H9 (cell line): ENCODE measurements around the gene PHACTR4. TPM values are rescaled to one million over a fixed set of nuclear protein-coding genes. Genes with fewer than 3 reads are reported as not detected.

ENCODE experiments used
- DNase-seq: peaks from one replicate; pipeline ENCODE4 v3.0.0-alpha.2; 2017
- H2AFZ ChIP-seq: one replicate; pipeline ENCODE4 v1.6.1; 2013; ENCODE audit warnings: mild to moderate bottlenecking, low read length, control low read depth, moderate library complexity
- H2AK5ac ChIP-seq: 2 replicates; pipeline ENCODE4 v1.6.1; 2013; ENCODE audit warnings: low read length, control low read depth, mixed read lengths; ENCODE audit not compliant: insufficient read length
- H2BK120ac ChIP-seq: one replicate; pipeline ENCODE4 v1.6.1; 2013; ENCODE audit warnings: low read depth, mild to moderate bottlenecking, low read length, control low read depth, inconsistent platforms; ENCODE audit not compliant: poor library complexity, severe bottlenecking
- H2BK12ac ChIP-seq: 2 replicates; pipeline ENCODE4 v1.6.1; 2013; ENCODE audit warnings: low read length, control low read depth, mixed read lengths, low read depth; ENCODE audit not compliant: insufficient read length
- H2BK15ac ChIP-seq: 2 replicates; pipeline ENCODE4 v1.6.1; 2013; ENCODE audit warnings: low read depth, low read length, control low read depth
- H2BK20ac ChIP-seq: one replicate; pipeline ENCODE4 v1.6.1; 2013; ENCODE audit warnings: low read depth, mild to moderate bottlenecking, low read length, control low read depth, inconsistent platforms; ENCODE audit not compliant: poor library complexity, severe bottlenecking
- H2BK5ac ChIP-seq: 2 replicates; pipeline ENCODE4 v1.6.1; 2013; ENCODE audit warnings: low read length, control low read depth, mixed read lengths; ENCODE audit not compliant: insufficient read length
- H3K14ac ChIP-seq: 2 replicates; pipeline ENCODE4 v1.6.1; 2013; ENCODE audit warnings: low read length, control low read depth; ENCODE audit not compliant: insufficient read depth
- H3K18ac ChIP-seq: 2 replicates; pipeline ENCODE4 v1.6.1; 2013; ENCODE audit warnings: low read depth, mild to moderate bottlenecking, mixed read lengths, low read length, control low read depth; ENCODE audit not compliant: insufficient read length
- H3K23ac ChIP-seq: 2 replicates; pipeline ENCODE4 v1.6.1; 2013; ENCODE audit warnings: low read length, control low read depth, mixed read lengths, low read depth; ENCODE audit not compliant: insufficient read length
- H3K23me2 ChIP-seq: 2 replicates; pipeline ENCODE4 v1.6.1; 2013; ENCODE audit warnings: low read depth, mild to moderate bottlenecking, mixed read lengths, low read length, control low read depth; ENCODE audit not compliant: insufficient read length, poor library complexity, severe bottlenecking
- H3K27ac ChIP-seq: 2 replicates; pipeline ENCODE4 v1.5.1; 2013; ENCODE audit warnings: low read length, control low read depth, mixed read lengths, low read depth; ENCODE audit not compliant: insufficient read length
- H3K27me3 ChIP-seq: 2 replicates; pipeline ENCODE4 v1.6.1; 2013; ENCODE audit warnings: low read length, control low read depth, inconsistent platforms; ENCODE audit not compliant: insufficient read depth
- H3K4ac ChIP-seq: 2 replicates; pipeline ENCODE4 v1.6.1; 2013; ENCODE audit warnings: low read depth, mild to moderate bottlenecking, control low read depth, inconsistent platforms, low read length, moderate library complexity
- H3K4me1 ChIP-seq: 2 replicates; pipeline ENCODE4 v1.6.1; 2013; ENCODE audit warnings: low read length, control low read depth, inconsistent platforms; ENCODE audit not compliant: insufficient read depth
- H3K4me2 ChIP-seq: 2 replicates; pipeline ENCODE4 v1.6.1; 2013; ENCODE audit warnings: low read length, control low read depth, mixed read lengths; ENCODE audit not compliant: insufficient read length, insufficient read depth
- H3K56ac ChIP-seq: 2 replicates; pipeline ENCODE4 v1.6.1; 2013; ENCODE audit warnings: low read depth, mild to moderate bottlenecking, mixed read lengths, low read length, control low read depth; ENCODE audit not compliant: insufficient read length
- H3K79me1 ChIP-seq: 2 replicates; pipeline ENCODE4 v1.6.1; 2013; ENCODE audit warnings: low read depth, mild to moderate bottlenecking, moderate library complexity, low read length, control low read depth, inconsistent platforms; ENCODE audit not compliant: insufficient read depth, poor library complexity, severe bottlenecking
- H3K79me2 ChIP-seq: 2 replicates; pipeline ENCODE4 v1.6.1; 2013; ENCODE audit warnings: low read length, control low read depth, inconsistent platforms; ENCODE audit not compliant: insufficient read depth
- H3K9ac ChIP-seq: 2 replicates; pipeline ENCODE4 v1.6.1; 2013; ENCODE audit warnings: low read length, control low read depth, mixed read lengths; ENCODE audit not compliant: insufficient read length; ENCODE audit errors: extremely low read depth
- H3K9me3 ChIP-seq: one replicate; pipeline ENCODE4 v1.6.1; 2013; ENCODE audit warnings: low read depth, low read length, inconsistent platforms; ENCODE audit not compliant: control insufficient read depth
- H3T11ph ChIP-seq: one replicate; pipeline ENCODE4 v1.6.1; 2013; ENCODE audit warnings: mild to moderate bottlenecking, low read length, control low read depth, inconsistent platforms
- H4K20me1 ChIP-seq: one replicate; pipeline ENCODE4 v1.6.1; 2013; ENCODE audit not compliant: control insufficient read depth, insufficient read length, insufficient read depth
- H4K5ac ChIP-seq: 2 replicates; pipeline ENCODE4 v1.6.1; 2013; ENCODE audit warnings: low read depth, mild to moderate bottlenecking, mixed read lengths, low read length, control low read depth; ENCODE audit not compliant: insufficient read length
- H4K8ac ChIP-seq: replicated peaks from 2 replicates; pipeline ENCODE4 v1.6.1; 2013; ENCODE audit warnings: low read length, control low read depth, mixed read lengths, low read depth; ENCODE audit not compliant: insufficient read length
- H4K91ac ChIP-seq: 2 replicates; pipeline ENCODE4 v1.6.1; 2013; ENCODE audit warnings: low read depth, mild to moderate bottlenecking, moderate library complexity, mixed read lengths, low read length, control low read depth; ENCODE audit not compliant: insufficient read length
- H3K27ac Mint-ChIP-seq, 3 experiments: 2 replicates in 2 of 3; 3 replicates in 1 of 3; pipeline ENCODE4 v1.8.0; 2020 to 2021; ENCODE audit warnings: mixed read lengths in 3 of 3, mild to moderate bottlenecking in 1 of 3, moderate library complexity in 1 of 3
- H3K27me3 Mint-ChIP-seq: 2 replicates; pipeline ENCODE4 v1.8.0; 2021; ENCODE audit warnings: low read depth, mild to moderate bottlenecking, moderate library complexity, mixed read lengths
- H3K36me3 Mint-ChIP-seq, 3 experiments: 2 replicates in 2 of 3; 3 replicates in 1 of 3; pipeline ENCODE4 v1.8.0; 2020 to 2021; ENCODE audit warnings: low read depth in 3 of 3, mixed read lengths in 3 of 3; ENCODE audit not compliant: insufficient read depth in 1 of 3
- H3K4me1 Mint-ChIP-seq, 2 experiments: 2 replicates each; pipeline ENCODE4 v1.8.0; 2020; ENCODE audit warnings: mixed read lengths in 2 of 2
- H3K4me3 Mint-ChIP-seq, 2 experiments: 2 replicates in 1 of 2; 3 replicates in 1 of 2; pipeline ENCODE4 v1.8.0; 2020 to 2021; ENCODE audit warnings: mild to moderate bottlenecking in 2 of 2, mixed read lengths in 2 of 2, moderate library complexity in 1 of 2
- H3K9me3 Mint-ChIP-seq, 2 experiments: 2 replicates in 1 of 2; 3 replicates in 1 of 2; pipeline ENCODE4 v1.8.0; 2020; ENCODE audit warnings: mild to moderate bottlenecking in 2 of 2, mixed read lengths in 2 of 2, moderate library complexity in 1 of 2
- WGBS: extraction: QIAGEN DNeasy Blood & Tissue Kit; methylation state at CpG from one replicate; pipeline ENCODE4 v1.1.7; 2013; ENCODE audit warnings: missing lambda C conversion rate, low lambda C conversion rate, mixed read lengths; ENCODE audit not compliant: insufficient read length; ENCODE audit errors: extremely low coverage; 5-methylcytosine and 5-hydroxymethylcytosine counted together
- total RNA-seq: library from RNA; stranded (reverse); gene quantifications from 2 replicates; pipeline ENCODE4 v1.2.1, GENCODE V29; 2021
- TF ChIP-seq, protein P1 (sequence below): fragments of 200-600 bp; sonication (generic); conservative IDR thresholded peaks from 3 replicates; pipeline ENCODE4 v1.8.0; 2021; ENCODE audit warnings: antibody characterized with exemption, mild to moderate bottlenecking

Gene PHACTR4
- total RNA-seq, 1 experiment from 2014 or later: 54.0 TPM

DNA sequence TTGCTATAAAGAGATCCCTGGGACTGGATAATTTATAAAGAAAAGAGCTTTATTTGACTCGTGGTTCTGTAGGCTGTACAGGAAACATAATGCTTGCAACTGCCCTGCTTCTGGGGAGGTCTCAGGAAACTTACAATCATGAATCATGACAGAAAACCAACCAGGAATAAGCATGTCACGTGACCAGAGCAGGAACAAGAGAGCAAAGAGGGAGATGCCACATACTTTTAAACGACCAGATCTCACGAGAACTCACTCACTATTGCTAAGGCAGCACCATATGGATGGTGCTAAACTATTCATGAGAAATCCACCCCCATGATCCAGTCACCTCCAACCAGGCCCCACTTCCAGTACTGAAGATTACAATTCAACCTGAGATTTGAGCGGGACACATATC lies 86.5 kb downstream of the PHACTR4 start:
- WGBS: no CpG with 5 or more reads among the region's 5 CpGs
- Histone ChIP-seq H3K4me2 (no peak overlapping the region), H2BK5ac (no peak overlapping the region), H3K9ac (no peak overlapping the region), H3K27me3 (no peaks in the 10 kb centered on the region), H3K4ac (no peak overlapping the region), H3K9me3 (no peaks in the 10 kb centered on the region), H3K79me2 (no peaks in the 10 kb centered on the region), H4K8ac (no peak overlapping the region), H2AFZ (no peak overlapping the region), H4K20me1 (no peaks in the 10 kb centered on the region), H3K18ac (no peak overlapping the region), H2AK5ac (no peak overlapping the region), H4K5ac (no peak overlapping the region), H3K27ac (no peak overlapping the region), H2BK15ac (no peak overlapping the region), H3K56ac (no peak overlapping the region), H3K23ac (no peak overlapping the region), H3K14ac (no peak overlapping the region), H3K23me2 (no peaks in the 10 kb centered on the region), H2BK12ac (no peak overlapping the region), H2BK120ac (no peak overlapping the region), H4K91ac (no peak overlapping the region), H3K4me1 (no peaks in the 10 kb centered on the region), H3T11ph (no peak overlapping the region), H3K79me1 (no peaks in the 10 kb centered on the region), H2BK20ac (no peak overlapping the region)
- DNase-seq: no peak
- Mint-ChIP-seq H3K27ac (peak overlapping the region in 2 of 3 experiments; percentile 41 to 63; a peak in 3 of 7 replicates), H3K4me3 (no peak overlapping the region), H3K36me3 (peaks cover 2 to 28% (median 23%) of the 10 kb centered on the region in 3 experiments; a peak in 6 of 7 replicates), H3K27me3 (no peaks in the 10 kb centered on the region), H3K4me1 (peaks cover 4 to 7% of the 10 kb centered on the region in 2 experiments), H3K9me3 (no peaks in the 10 kb centered on the region)
- TF ChIP-seq, protein P1, sequence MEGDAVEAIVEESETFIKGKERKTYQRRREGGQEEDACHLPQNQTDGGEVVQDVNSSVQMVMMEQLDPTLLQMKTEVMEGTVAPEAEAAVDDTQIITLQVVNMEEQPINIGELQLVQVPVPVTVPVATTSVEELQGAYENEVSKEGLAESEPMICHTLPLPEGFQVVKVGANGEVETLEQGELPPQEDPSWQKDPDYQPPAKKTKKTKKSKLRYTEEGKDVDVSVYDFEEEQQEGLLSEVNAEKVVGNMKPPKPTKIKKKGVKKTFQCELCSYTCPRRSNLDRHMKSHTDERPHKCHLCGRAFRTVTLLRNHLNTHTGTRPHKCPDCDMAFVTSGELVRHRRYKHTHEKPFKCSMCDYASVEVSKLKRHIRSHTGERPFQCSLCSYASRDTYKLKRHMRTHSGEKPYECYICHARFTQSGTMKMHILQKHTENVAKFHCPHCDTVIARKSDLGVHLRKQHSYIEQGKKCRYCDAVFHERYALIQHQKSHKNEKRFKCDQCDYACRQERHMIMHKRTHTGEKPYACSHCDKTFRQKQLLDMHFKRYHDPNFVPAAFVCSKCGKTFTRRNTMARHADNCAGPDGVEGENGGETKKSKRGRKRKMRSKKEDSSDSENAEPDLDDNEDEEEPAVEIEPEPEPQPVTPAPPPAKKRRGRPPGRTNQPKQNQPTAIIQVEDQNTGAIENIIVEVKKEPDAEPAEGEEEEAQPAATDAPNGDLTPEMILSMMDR: no peak
